Measurements from ENCODE around the gene WDFY2. TPM values are rescaled to one million over a fixed set of nuclear protein-coding genes. Genes with fewer than 3 reads are reported as not detected.

WDFY2 gene
- total and polyA plus RNA-seq, 8 donors = 1.4 to 22.6 (median 10.4) TPM

DNA sequence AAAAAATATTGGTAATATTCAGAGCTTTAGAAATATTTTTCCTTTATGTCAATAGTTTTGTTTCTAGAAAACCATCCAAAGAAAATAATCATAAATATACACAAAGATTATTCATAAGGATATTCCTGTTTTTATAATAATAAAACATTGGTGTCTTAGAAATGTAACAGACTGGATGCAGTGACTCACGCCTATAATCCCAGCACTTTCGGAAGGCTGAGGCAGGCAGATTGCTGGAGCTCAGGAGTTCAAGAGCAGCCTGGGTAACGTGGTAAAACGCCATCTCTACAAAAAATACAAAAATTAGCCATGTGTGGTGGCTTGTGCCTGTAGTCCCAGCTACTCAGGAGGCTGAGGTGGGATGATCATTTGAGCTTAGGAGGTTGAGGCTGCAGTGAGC lies 112.9 kb downstream of the WDFY2 start:
- 86 to 97% (median 92%) methylated on average over 4 of the region's 4 CpGs for WGBS, 5 donors
- no peak for DNase-seq
- H3K4me1 ChIP-seq = peaks cover 0 to 7% (median 2%) of the 10 kb centered on the region in 4 donors
- TF ChIP-seq EP300 (IDR thresholded peaks at IDR 0.05) = no peak
- TF ChIP-seq POLR2A (IDR thresholded peaks at IDR 0.05) = no peak
- TF ChIP-seq, protein P1, sequence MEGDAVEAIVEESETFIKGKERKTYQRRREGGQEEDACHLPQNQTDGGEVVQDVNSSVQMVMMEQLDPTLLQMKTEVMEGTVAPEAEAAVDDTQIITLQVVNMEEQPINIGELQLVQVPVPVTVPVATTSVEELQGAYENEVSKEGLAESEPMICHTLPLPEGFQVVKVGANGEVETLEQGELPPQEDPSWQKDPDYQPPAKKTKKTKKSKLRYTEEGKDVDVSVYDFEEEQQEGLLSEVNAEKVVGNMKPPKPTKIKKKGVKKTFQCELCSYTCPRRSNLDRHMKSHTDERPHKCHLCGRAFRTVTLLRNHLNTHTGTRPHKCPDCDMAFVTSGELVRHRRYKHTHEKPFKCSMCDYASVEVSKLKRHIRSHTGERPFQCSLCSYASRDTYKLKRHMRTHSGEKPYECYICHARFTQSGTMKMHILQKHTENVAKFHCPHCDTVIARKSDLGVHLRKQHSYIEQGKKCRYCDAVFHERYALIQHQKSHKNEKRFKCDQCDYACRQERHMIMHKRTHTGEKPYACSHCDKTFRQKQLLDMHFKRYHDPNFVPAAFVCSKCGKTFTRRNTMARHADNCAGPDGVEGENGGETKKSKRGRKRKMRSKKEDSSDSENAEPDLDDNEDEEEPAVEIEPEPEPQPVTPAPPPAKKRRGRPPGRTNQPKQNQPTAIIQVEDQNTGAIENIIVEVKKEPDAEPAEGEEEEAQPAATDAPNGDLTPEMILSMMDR (IDR thresholded peaks at IDR 0.05) = no peak
- TF ChIP-seq POLR2AphosphoS5 (IDR thresholded peaks at IDR 0.05) = no peak
- H3K36me3 ChIP-seq = no peaks in the 10 kb centered on the region
- intact Hi-C loops (cut with DNase I; ENCODE audit: low total_unique reads) = no loop called here
- H3K27me3 ChIP-seq = no peaks in the 10 kb centered on the region
- H3K9me3 ChIP-seq = no peaks in the 10 kb centered on the region
- no peak overlapping the region for H3K27ac ChIP-seq
- H3K4me3 ChIP-seq = no peak overlapping the region

- no peak overlapping the region for H3K27ac ChIP-seq
- H3K4me1 ChIP-seq = peaks cover 0 to 7% (median 2%) of the 10 kb centered on the region in 4 donors
- TF ChIP-seq, protein P1 (IDR thresholded peaks at IDR 0.05) = no peak
- TF ChIP-seq POLR2AphosphoS5 (IDR thresholded peaks at IDR 0.05) (no peak), POLR2A (IDR thresholded peaks at IDR 0.05) (no peak), EP300 (IDR thresholded peaks at IDR 0.05) (no peak)
- intact Hi-C loops (cut with DNase I; ENCODE audit: low total_unique reads) = no loop called here
- H3K9me3 ChIP-seq = no peaks in the 10 kb centered on the region
- WGBS, 5 donors = 50 to 62% (median 56%) methylated on average over 2 of the region's 2 CpGs
- no peak overlapping the region for H3K4me3 ChIP-seq
- DNase-seq = no peak
- H3K36me3 ChIP-seq = no peaks in the 10 kb centered on the region
- H3K27me3 ChIP-seq = no peaks in the 10 kb centered on the region
Measured at GRCh38 chr13:51697855-51698254, 113.6 kb downstream of the WDFY2 start.

DNA sequence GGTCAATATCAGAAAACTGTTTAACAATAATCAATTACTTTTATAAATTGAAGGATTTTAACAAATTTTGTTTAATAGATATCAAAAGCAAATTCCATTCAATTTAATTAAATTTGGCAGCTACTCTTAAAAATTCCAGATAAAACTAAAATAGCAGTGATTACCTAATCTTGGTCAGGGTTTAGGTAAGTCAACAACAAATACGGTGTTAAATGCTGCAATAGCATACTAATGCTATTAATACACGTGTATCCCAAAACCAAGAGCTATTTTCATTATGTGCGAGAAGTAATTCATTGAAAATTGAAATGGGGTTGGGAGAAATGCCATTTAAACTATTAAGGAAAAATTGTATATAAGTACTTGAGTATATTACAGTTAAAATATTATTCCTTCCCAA lies 114.1 kb downstream of the WDFY2 start:
- 46 to 62% (median 51%) methylated on average over 3 of the region's 3 CpGs for WGBS, 5 donors
- intact Hi-C loops (cut with DNase I; ENCODE audit: low total_unique reads) = no loop called here
- DNase-seq = no peak
- H3K4me1 ChIP-seq = peaks cover 0 to 7% (median 2%) of the 10 kb centered on the region in 4 donors
- no peaks in the 10 kb centered on the region for H3K27me3 ChIP-seq
- H3K36me3 ChIP-seq = no peaks in the 10 kb centered on the region
- no peaks in the 10 kb centered on the region for H3K9me3 ChIP-seq
- no peak overlapping the region for H3K27ac ChIP-seq
- no peak overlapping the region for H3K4me3 ChIP-seq
- TF ChIP-seq, protein P1 (IDR thresholded peaks at IDR 0.05) = no peak
- no peak for TF ChIP-seq EP300 (IDR thresholded peaks at IDR 0.05)
- TF ChIP-seq POLR2AphosphoS5 (IDR thresholded peaks at IDR 0.05) = no peak
- no peak for TF ChIP-seq POLR2A (IDR thresholded peaks at IDR 0.05)

DNA sequence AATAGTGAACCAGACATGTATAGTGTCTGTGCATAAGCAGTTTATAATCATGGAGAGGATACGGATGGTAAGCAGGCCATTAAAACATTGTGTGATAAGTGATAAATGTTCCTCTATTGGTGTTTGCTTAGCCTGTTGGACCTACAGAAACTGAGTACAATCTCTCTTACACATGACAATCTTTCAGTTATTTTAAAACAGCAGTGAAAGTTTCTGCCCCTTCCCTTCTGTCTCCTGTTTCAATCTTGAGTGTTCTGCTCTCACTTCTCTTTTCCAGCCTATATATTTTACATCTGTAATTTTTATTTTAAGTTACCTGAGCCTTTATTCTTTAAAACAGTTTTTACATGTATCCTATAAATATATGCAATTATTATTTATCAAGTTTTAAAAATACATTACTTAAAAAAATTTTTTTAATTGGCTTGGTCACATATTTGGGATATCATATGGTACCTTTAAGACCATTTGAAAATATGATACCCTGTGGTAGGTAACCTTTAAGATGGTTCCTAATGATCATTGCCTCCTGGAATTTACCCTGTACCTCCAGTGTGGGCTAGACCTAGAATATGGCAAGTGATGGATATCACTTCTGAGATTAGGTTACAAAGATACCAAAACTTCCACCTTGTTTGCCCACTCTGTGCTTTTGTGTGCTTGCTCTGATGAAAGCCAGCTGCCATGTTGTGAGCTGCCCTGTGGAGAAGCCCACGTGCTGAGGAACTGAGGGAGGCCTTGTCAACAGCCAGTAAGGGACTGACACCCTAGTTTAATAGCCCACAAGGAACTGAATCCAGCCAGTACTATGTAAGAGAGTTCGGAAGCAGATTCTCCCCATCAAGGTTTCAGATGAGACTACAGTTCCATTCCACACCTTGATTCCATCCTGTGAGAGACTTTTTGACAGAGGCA lies 120.4 kb downstream of the WDFY2 start:
- TF ChIP-seq, protein P1 (IDR thresholded peaks at IDR 0.05) = no peak
- no peak for TF ChIP-seq EP300 (IDR thresholded peaks at IDR 0.05)
- TF ChIP-seq POLR2A (IDR thresholded peaks at IDR 0.05) = no peak
- no peak for TF ChIP-seq POLR2AphosphoS5 (IDR thresholded peaks at IDR 0.05)
- Histone ChIP-seq H3K27ac (no peak overlapping the region), H3K27me3 (no peaks in the 10 kb centered on the region), H3K4me1 (no peaks in the 10 kb centered on the region), H3K4me3 (no peak overlapping the region), H3K9me3 (no peaks in the 10 kb centered on the region), H3K36me3 (peaks cover 4 to 10% (median 6%) of the 10 kb centered on the region in 4 donors)
- DNase-seq = no peak
- WGBS, 5 donors = 76 to 81% (median 79%) methylated on average over 3 of the region's 3 CpGs
- intact Hi-C loops (cut with DNase I; ENCODE audit: low total_unique reads) = no loop called here

Data from stomach (tissue), 9 donors.